ENCODE data around the gene AHRR.

- TF ChIP-seq CTCF (IDR thresholded peaks at IDR 0.05) (no peak), POLR2A (IDR thresholded peaks at IDR 0.05) (no peak), POLR2AphosphoS5 (IDR thresholded peaks at IDR 0.05; ENCODE audit: insufficient read depth in 1 of 2, low read depth in 1 of 2) (no peak)
Measured at GRCh38 chr5:302966-303365, 18.5 kb upstream of the AHRR start.
